GM18873 (cell line): ENCODE data around the gene SLC4A9.

Source experiments
- ATAC-seq: cut with Tn5 transposase; IDR thresholded peaks from one replicate; pipeline ENCODE4 v1.9.1; 2021; ENCODE audit warnings: mild to moderate bottlenecking, moderate library complexity, moderate number of reproducible peaks; ENCODE audit not compliant: unreplicated experiment, low FRiP score

Gene SLC4A9, protein sequence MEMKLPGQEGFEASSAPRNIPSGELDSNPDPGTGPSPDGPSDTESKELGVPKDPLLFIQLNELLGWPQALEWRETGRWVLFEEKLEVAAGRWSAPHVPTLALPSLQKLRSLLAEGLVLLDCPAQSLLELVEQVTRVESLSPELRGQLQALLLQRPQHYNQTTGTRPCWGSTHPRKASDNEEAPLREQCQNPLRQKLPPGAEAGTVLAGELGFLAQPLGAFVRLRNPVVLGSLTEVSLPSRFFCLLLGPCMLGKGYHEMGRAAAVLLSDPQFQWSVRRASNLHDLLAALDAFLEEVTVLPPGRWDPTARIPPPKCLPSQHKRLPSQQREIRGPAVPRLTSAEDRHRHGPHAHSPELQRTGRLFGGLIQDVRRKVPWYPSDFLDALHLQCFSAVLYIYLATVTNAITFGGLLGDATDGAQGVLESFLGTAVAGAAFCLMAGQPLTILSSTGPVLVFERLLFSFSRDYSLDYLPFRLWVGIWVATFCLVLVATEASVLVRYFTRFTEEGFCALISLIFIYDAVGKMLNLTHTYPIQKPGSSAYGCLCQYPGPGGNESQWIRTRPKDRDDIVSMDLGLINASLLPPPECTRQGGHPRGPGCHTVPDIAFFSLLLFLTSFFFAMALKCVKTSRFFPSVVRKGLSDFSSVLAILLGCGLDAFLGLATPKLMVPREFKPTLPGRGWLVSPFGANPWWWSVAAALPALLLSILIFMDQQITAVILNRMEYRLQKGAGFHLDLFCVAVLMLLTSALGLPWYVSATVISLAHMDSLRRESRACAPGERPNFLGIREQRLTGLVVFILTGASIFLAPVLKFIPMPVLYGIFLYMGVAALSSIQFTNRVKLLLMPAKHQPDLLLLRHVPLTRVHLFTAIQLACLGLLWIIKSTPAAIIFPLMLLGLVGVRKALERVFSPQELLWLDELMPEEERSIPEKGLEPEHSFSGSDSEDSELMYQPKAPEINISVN

DNA sequence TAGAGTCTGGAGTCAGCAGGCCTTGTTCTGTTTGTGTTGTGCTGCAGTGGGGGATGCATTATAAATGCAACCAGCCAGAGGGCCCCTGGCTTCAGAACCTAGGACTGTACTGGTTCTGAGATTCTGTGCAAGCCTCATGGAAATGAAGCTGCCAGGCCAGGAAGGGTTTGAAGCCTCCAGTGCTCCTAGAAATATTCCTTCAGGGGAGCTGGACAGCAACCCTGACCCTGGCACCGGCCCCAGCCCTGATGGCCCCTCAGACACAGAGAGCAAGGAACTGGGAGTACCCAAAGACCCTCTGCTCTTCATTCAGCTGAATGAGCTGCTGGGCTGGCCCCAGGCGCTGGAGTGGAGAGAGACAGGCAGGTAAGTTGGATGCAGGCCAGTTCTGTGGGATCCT is at the start of gene SLC4A9:
Gene SLC4A9, plus strand, starts transcription at position 94 of the 400 bp plus-strand sequence. Its CDS starts 43 bp downstream, at position 137.
- ATAC-seq = no peak

DNA sequence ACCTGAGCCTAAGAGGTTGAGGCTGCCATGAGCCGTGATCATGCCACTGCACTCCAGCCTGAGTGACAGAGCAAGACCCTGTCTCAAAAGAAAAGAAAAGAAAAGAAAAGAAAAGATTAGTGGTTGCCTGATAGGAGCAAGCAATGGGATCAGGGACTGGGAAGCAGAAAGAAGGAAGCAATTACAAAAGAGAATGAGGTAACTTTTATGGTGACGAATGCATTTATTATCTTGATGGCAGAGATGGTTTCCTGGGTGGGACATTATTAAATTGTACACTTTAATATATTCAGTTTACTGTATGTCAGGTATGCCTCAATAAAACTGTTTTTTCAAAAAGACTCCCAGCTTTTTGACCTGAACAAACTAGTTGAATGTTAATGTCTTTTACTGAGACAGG is 49.6 kb upstream of the SLC4A9 start:
- no peak for ATAC-seq

DNA sequence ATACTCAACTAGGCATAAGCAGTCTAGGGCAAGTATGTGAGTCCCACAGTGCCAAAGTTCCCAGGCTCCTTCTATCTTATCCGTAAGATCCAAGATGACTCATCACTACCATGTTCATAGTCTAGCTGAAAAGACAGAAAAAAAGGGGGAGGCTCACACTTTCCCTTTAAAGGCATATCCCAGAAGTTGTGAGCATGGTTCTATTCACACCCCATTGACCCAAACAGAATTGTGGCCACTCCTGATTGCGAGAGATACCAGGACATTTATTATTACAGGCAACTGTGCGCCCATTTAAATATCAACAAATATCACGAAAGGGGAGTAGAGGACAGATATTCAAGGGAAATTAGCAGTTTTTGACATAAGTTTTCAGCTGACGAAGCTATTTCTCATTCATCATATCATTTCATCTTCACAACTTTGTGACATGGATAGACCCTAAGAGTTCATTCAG is 49.0 kb upstream of the SLC4A9 start:
- ATAC-seq = no peak

DNA sequence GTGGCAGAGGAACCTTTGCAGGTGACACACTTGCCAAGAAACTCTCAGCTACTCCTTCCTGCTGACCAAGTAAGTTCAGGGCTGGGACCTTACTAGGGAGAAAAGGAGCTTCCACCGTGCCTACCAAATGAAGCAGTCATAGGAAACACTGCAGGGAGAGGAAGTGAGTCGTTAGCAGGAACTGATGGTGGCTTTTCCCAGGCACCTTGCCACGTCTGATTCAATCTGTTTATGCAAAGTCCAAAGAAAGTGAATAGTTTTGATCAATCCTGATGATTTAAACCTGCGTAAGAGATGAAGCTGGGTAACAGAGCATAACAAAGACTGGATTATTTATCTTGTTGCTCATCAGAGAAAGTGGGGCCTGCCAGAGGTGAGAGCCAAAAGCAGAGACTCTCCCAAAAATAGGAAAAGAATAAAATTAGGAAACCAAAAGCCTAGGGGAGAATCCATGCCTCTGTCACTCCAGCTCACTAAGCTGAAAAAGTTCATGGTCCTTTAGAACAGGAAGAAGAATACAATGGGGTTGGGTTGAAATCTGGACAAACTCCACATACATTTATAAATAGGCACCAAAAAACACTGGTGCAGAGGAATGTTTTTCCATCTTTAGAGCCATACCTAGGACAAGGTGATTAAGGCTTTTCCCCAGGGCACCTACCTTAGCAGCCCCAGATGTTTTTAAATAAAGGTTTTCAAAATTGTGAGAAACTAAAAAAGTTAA is 47.8 kb upstream of the SLC4A9 start:
- ATAC-seq = no peak

DNA sequence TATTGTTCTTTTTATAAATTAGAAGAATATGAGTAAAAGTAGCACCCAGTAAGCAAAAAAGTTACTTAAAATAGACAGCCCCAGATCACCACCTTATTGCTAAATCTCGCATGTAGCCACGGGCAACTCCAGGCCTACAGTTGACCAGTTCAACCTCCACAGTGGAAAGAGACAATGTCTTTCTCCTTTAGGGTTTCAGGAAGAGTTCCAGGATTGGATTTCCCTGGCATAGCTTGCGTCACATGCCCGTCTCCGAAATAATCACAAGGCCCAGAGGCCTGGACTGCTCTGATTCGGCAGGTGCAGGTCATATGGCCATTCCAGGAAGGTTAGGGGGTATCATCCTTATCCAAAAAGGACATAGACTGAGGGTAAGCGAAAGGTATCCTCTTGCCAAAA is 47.2 kb upstream of the SLC4A9 start:
- ATAC-seq = no peak

GRCh38 chr5:140317859-140318258 is 42.1 kb upstream of the SLC4A9 start:
- no peak for ATAC-seq

DNA sequence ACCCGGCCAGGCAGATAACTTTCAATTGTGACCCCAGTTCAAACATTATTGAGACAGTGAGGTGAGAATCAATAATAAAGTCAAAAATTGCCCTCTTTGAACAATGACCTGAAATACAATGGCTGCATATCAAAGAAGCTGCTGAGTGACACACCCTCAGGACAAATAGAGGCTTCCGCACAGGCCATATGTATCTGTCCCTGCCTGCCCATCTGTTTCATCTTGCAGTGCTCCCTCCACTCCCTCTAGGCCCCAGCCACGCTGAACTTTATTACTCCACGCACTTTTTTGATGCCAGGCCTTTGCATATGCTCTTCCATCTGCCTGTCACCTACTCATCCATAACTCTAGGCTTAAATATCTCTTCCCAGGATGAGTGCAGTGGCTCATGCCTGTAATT is 41.2 kb upstream of the SLC4A9 start:
- no peak for ATAC-seq

DNA sequence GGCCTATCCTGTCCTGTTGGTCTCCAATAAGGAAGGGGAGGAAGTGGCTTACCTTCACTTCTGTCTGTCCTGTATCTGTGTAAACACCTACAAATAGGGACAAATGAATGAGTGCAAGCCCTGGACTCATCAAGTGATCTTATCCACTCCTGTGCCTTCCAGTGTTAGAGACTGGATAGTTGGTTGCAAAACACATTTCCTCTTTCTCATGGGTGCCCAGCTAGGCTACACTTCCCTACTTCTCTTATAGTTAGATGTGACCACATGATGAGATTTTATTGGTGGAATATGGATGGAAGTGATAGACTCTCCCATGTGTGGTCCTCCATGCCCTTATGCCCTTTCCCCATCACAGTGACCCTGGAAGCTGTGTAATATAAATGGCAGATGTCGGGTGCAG is 40.2 kb upstream of the SLC4A9 start:
- no peak for ATAC-seq

DNA sequence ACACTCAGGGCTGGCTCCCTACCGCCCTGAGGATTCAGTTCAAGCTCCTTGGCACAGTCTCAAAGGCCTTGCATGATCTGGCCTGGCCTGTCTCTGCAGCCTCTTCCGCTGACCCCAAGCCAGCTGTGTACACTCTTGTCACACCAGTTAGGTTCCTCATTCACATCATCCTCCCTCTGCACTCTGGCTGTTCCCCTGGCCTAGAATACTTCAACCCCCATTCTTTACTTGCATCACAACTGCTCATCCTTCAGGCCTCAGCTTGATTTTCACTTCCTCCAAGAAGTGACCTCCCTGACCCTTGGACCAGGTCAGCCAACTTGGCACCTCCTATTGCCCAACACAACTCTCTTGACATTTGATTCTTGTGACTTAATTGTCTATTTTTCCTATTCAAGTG is 38.2 kb upstream of the SLC4A9 start:
- ATAC-seq = no peak

- no peak for ATAC-seq
Measured at GRCh38 chr5:140322751-140323731, 37.0 kb upstream of the SLC4A9 start.

DNA sequence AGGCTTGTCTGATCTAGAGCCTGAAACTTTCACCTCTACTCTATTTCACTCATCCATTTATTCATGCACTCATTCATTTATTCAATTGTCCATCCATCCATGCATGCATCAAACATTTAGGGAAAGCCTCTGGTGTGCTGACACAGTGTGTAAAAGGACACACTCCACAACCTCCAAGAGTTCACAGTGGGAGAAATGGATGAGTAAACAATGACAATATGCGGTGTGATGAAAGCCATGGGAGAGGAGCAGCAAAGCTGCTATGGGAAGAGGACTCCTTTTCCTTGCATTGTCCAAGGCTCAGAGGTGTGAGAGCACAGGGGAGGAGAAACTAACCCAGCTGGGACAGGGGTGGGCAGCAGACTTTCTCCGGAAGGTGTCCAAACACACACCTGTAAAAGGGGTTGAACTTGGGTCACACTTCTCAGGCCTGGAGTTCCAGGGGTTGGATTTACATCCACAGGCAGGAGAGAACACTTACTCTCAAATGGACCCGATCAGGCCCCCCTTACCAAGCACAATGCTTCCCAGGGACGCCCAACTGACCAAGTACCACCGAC is 35.9 kb upstream of the SLC4A9 start:
- no peak for ATAC-seq

DNA sequence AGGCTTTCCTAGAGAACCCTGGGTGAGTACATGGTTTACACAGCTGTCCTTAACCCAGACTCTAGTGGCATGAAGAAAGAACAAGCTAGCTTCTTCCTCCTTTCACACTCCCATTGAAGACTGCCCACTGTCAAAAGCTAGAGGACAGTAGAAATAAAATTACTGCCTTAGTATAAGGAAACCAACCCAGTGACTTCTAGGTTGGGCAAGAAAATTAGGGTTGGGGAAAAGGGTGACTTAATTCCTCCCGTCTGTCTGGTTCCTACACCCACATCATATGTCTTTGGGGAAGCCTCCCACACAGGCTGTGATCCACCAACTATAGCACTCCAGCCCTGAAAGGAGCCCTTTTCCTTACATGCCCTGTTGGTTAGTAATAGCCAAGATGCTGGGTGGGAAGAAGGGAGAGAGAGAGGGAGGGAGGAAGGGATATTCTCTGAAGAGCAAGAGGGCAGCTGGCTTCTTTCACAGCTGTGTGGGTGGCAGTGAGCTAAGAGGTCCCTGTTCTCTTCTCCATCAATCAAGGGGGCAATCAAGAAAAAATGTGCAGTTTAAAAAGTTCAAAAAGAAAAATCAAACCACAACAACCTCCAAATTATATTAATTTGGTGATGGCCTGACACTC is 35.3 kb upstream of the SLC4A9 start:
- ATAC-seq = no peak

- ATAC-seq = no peak
Measured at GRCh38 chr5:140325486-140325885, 34.5 kb upstream of the SLC4A9 start.

DNA sequence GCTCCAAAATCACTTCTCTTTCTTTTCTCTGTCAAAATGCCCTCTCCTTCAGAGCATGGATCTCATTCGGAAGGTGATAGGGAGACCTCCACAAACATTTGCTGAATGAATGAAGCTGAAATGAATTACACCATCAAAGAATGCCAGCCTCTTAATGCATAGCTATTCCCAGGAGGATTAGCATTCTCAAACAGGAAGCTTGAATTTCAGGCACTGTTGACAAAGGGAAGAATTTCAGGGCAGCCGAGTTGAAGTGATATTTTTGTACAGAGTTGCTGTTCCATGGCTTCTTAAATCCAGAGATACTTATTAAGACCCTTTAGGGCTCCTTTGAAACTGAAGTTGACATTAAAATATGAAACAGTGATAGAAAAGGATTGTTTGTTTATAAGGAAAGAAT is 32.4 kb upstream of the SLC4A9 start:
- no peak for ATAC-seq

DNA sequence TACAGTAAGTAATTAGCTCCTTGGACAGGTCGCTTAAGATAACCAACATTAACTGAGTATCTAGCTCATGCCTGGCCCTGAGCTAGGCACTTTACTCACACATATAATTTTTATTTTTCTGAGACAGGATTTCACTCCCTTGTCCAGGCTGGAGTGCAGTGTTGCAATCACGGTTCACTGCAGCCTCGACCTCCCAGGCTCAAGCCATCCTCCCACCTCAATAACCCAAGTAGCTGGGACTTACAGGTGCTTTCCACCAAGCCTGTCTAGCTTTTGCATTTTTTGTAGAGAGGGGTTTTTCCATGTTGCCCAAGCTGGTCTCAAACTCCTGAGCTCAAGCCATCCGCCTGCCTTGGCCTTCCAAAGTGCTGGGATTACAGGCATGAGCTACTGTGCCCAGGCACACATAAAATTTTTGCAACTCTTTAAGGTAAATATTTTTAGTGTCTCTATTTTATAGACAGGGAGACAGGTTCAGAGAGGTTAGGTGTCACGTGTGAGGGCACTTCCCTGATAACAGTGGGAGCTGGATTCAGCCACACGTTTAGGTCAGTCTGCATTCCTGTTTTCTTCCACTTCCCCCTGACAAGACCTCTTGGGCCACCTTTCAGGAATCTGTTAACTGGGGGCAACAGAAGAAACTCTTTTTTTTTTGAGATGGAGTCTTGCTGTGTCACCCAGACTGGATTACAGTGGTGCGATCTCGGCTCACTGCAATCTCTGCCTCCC is 31.8 kb upstream of the SLC4A9 start:
- ATAC-seq = no peak

DNA sequence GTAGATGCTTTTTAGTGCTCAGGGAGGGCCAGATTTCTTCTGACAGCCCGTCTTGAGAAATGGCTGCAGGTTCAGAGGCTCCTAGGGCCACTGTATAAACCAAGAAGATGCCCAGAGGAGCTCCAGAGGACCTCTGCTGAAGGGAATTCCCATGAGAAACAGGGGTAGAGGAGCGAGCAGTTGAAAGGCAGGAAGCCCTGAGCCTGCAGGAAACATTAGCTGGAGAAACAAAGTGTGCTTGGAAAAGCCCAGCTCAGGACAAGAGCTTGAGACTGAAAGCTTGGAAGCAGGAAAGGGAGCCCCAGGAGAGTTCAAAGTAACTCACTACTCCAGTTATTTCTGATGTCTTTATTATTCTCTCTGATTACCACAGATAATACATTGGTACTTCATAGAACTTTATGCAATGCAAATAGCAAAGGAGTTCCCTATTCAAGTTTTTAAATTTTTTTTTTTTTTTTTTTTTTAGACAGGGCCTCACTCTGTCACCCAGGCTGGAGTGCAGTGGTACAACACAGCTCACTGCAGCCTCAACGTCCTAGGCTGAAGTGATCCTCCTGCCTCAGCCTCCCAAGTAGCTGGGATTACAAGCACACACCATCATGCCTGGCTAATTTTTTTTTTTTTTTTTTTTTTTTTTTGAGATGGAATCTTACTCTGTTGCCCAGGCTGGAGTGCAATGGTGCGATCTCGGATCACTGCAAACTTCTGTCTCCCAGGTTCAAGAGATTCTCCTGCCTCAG is 30.1 kb upstream of the SLC4A9 start:
- ATAC-seq = no peak

GRCh38 chr5:140331638-140332037 is 28.4 kb upstream of the SLC4A9 start:
- no peak for ATAC-seq
